Astrocyte (in vitro differentiated cells and primary cell): Measurements from ENCODE around the gene C2orf15.

Experiments
- CTCF ChIP-seq: IDR thresholded peaks from 2 replicates; pipeline ENCODE4 v1.5.1; 2011; ENCODE audit warnings: low read depth, mild to moderate bottlenecking, inconsistent platforms, low read length, moderate library complexity; ENCODE audit not compliant: insufficient read depth
- EZH2 ChIP-seq: IDR thresholded peaks from 2 replicates; pipeline ENCODE4 v1.6.1; 2012; ENCODE audit warnings: mild to moderate bottlenecking, low read length, inconsistent platforms; ENCODE audit not compliant: insufficient read depth

DNA sequence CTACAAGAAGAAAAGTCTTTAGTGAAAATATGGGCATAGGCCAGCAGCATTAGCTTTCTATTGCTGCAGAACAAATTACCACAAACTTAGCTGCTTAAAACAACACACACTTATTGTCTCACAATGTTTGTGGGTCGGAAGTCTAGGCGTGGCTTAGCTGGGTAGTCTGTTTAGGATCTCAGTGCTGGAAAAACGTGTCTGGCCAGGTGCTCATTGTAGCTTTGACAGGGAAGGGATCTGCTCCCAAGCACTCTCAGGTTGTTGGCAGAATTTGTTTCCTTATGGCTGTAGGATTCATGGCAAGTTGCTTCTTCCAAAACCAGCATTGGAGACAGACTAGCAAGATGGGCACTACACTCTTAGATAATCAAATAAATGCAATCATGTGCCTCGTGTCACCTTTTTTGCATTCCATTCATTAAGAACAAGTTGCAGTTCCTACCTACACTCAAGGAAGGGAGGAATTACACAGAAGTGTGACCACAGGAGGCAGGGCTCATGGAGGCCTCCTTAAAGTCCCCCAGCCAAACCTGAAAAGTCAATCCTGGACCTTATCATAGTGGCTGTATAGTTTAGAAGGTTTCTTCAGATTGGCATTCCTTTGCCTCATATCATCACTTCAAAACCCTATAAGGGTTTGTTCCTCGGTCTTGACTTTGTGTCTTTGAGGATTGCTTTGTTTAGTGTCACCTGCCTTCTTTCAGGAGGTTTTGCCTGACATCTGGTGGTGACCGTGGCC, 56.8 kb downstream of the C2orf15 start:
- TF ChIP-seq CTCF: no peak
- no peak for TF ChIP-seq EZH2
